GM12864 (cell line): Measurements from ENCODE around the gene LRRD1.
"Not testable (repeated sequence)": the region's sequence is repeated elsewhere in the genome, so short reads cannot be mapped to it uniquely, and the experiment has no call there.

Experiments used
- DNase-seq: peaks from one replicate; pipeline ENCODE4 v3.0.0-alpha.2; 2011; ENCODE audit warnings: low read depth
- H3K4me3 ChIP-seq: 2 replicates; pipeline ENCODE4 v1.5.1; 2011; ENCODE audit warnings: mild to moderate bottlenecking, low read depth, low read length, control low read depth
- CTCF ChIP-seq: IDR thresholded peaks from 2 replicates; pipeline ENCODE4 v1.5.1; 2011; ENCODE audit warnings: low read depth, mild to moderate bottlenecking, moderate library complexity, low read length, control low read depth, inconsistent platforms; ENCODE audit errors: missing control alignments

Gene LRRD1

GRCh38 chr7:92108821-92109220 lies 70.1 kb downstream of the LRRD1 start:
- no peak for TF ChIP-seq CTCF
- no peak for DNase-seq
- H3K4me3 ChIP-seq = no peak overlapping the region

GRCh38 chr7:92102862-92103261 lies 76.1 kb downstream of the LRRD1 start:
- DNase-seq, H3K4me3 ChIP-seq: not testable (repeated sequence)

- H3K4me3 ChIP-seq = no peak overlapping the region
- TF ChIP-seq CTCF = no peak
- no peak for DNase-seq
Measured at GRCh38 chr7:92100534-92100933, 78.4 kb downstream of the LRRD1 start.

- H3K4me3 ChIP-seq = no peak overlapping the region
- TF ChIP-seq CTCF = no peak
- DNase-seq = no peak
Measured at GRCh38 chr7:92095380-92095779, 83.6 kb downstream of the LRRD1 start.
